K562 (cell line): ENCODE measurements around the gene ANO2. TPM values are rescaled to one million over a fixed set of nuclear protein-coding genes. Genes with fewer than 3 reads are reported as not detected.

Source experiments
- ATAC-seq: fragments of 200-7000 bp; cut with Tn5 transposase; 3 replicates; pipeline ENCODE4 v1.9.1; 2020; ENCODE audit warnings: moderate library complexity
- BruUV-seq: library from RNA; stranded (reverse); fragments of 400-500 nt; replicated peaks from 2 replicates; lab custom pipeline; 2021; lab: Mats Ljungman, UMichigan
- CTCF ChIA-PET: fragments of 300-600 bp; formaldehyde crosslinking; extraction: SDS; loops from one replicate; lab custom pipeline; 2021; ENCODE audit warnings: low intra/inter-chr PET ratio; lab: Yijun Ruan, JAX
- POLR2A ChIA-PET: fragments of 300-600, 350-650 bp; sonication (Branson Sonifier 250); formaldehyde crosslinking; extraction: SDS; loops from one replicate; lab custom pipeline; 2021; ENCODE audit warnings: antibody characterized with exemption, inconsistent platforms; lab: Yijun Ruan, JAX
- DNase-seq, 4 experiments: peaks; one replicate each; pipeline versions ENCODE4 v3.0.0 to v3.0.0-alpha.2; 2011 to 2018; ENCODE audit warnings: low spot score in 3 of 4, mixed read lengths in 3 of 4; ENCODE audit errors: extremely low read depth in 1 of 4
- FAIRE-seq: peaks from 2 replicates; lab custom pipeline; 2011; peaks lifted over from hg19 to GRCh38; lab: Jason Lieb, UNC
- H2AFZ ChIP-seq: 2 replicates; pipeline ENCODE4 v1.6.0; 2011; ENCODE audit warnings: low read depth, low read length, control low read depth, inconsistent platforms
- H3K27ac ChIP-seq: fragments of 200-600 bp; 3 replicates; pipeline ENCODE4 v1.8.0; 2011; ENCODE audit warnings: low read depth, mild to moderate bottlenecking, control low read depth, inconsistent platforms, low read length, moderate library complexity, mixed read lengths; ENCODE audit errors: extremely low read depth
- H3K27me3 ChIP-seq, 2 experiments: fragments of 300-600 bp in 1 of 2; 2 replicates in 1 of 2; 3 replicates in 1 of 2; pipeline versions ENCODE4 v1.6.0 to v1.8.0; 2011; ENCODE audit warnings: inconsistent platforms in 2 of 2, low read length in 2 of 2, mild to moderate bottlenecking in 1 of 2, mixed read lengths in 1 of 2, moderate library complexity in 1 of 2; ENCODE audit not compliant: control insufficient read depth in 2 of 2, insufficient read depth in 2 of 2
- H3K36me3 ChIP-seq: fragments of 300-600 bp; 3 replicates; pipeline ENCODE4 v1.8.0; 2011; ENCODE audit warnings: mild to moderate bottlenecking, low read length, inconsistent platforms; ENCODE audit not compliant: control insufficient read depth, insufficient read depth
- H3K4me1 ChIP-seq, 2 experiments: fragments of 200-600 bp in 1 of 2; replicated peaks in 1 of 2; 2 replicates in 1 of 2; 3 replicates in 1 of 2; pipeline versions ENCODE4 v1.5.1 to v1.8.0; 2011; ENCODE audit warnings: inconsistent platforms in 2 of 2, low read length in 2 of 2, mild to moderate bottlenecking in 1 of 2, mixed read lengths in 1 of 2, moderate library complexity in 1 of 2; ENCODE audit not compliant: control insufficient read depth in 2 of 2, insufficient read depth in 2 of 2
- H3K4me2 ChIP-seq: 2 replicates; pipeline ENCODE4 v1.6.1; 2011; ENCODE audit warnings: low read length, control low read depth, inconsistent platforms, mixed read lengths; ENCODE audit not compliant: insufficient read depth
- H3K4me3 ChIP-seq: fragments of 200-600 bp; sonication (generic), shearing (Covaris generic); 2 replicates; pipeline ENCODE4 v1.5.1; 2016; ENCODE audit warnings: control low read depth, inconsistent platforms
- H3K79me2 ChIP-seq: fragments of 200-600 bp; 3 replicates; pipeline ENCODE4 v1.8.0; 2011; ENCODE audit warnings: low read length, inconsistent platforms; ENCODE audit not compliant: control insufficient read depth, insufficient read depth
- H3K9ac ChIP-seq, 2 experiments: 2 replicates each; pipeline versions ENCODE4 v1.6.0 to v1.6.1; 2011; ENCODE audit warnings: low read depth in 2 of 2, low read length in 2 of 2, control low read depth in 1 of 2, inconsistent platforms in 1 of 2, mild to moderate bottlenecking in 1 of 2, mixed read lengths in 1 of 2; ENCODE audit not compliant: insufficient read depth in 1 of 2
- H3K9me1 ChIP-seq: one replicate; pipeline ENCODE4 v1.6.0; 2011; ENCODE audit warnings: inconsistent platforms, mild to moderate bottlenecking, low read length, moderate library complexity; ENCODE audit not compliant: control insufficient read depth, insufficient read depth
- H3K9me3 ChIP-seq: replicated peaks from 2 replicates; pipeline ENCODE4 v1.5.1; 2011; ENCODE audit warnings: low read depth, low read length, inconsistent platforms; ENCODE audit not compliant: control insufficient read depth, insufficient read depth
- H4K20me1 ChIP-seq: replicated peaks from 2 replicates; pipeline ENCODE4 v1.6.1; 2011; ENCODE audit warnings: low read length, inconsistent platforms, mixed read lengths; ENCODE audit not compliant: control insufficient read depth, insufficient read depth
- BHLHE40 ChIP-seq: IDR thresholded peaks from 2 replicates; pipeline ENCODE4 v1.6.1; 2011; ENCODE audit warnings: low read length, improper control_type of control experiment
- DNMT1 ChIP-seq: fragments of 450-650 bp; IDR thresholded peaks from 2 replicates; pipeline ENCODE4 v1.6.1; 2016; ENCODE audit warnings: antibody characterized with exemption, mild to moderate bottlenecking
- ILK ChIP-seq: fragments of 450-650 bp; IDR thresholded peaks from 2 replicates; pipeline ENCODE4 v1.6.1; 2016; ENCODE audit warnings: missing genetic modification characterization, low read depth, mild to moderate bottlenecking, missing compliant biosample characterization, moderate library complexity, borderline replicate concordance
- MEF2A ChIP-seq: IDR thresholded peaks from 2 replicates; pipeline ENCODE4 v1.6.1; 2011; ENCODE audit warnings: low read depth, mild to moderate bottlenecking, low read length, moderate library complexity; ENCODE audit not compliant: control insufficient read depth
- MYC ChIP-seq, 2 experiments: fragments of 250-450 bp in 1 of 2; sonication (Bioruptor Pico) in 1 of 2; IDR thresholded peaks; 2 replicates each; pipeline versions ENCODE4 v1.5.1 to v1.6.1; 2012 to 2021; ENCODE audit warnings: low read depth in 2 of 2, borderline replicate concordance in 1 of 2, improper control_type of control experiment in 1 of 2, low read length in 1 of 2, mild to moderate bottlenecking in 1 of 2, moderate library complexity in 1 of 2
- NFXL1 ChIP-seq: fragments of 450-650 bp; formaldehyde crosslinking; IDR thresholded peaks from 2 replicates; pipeline ENCODE4 v1.4.0; 2021; ENCODE audit warnings: mild to moderate bottlenecking
- PHTF2 ChIP-seq: fragments of 250-450 bp; sonication (Bioruptor Pico); IDR thresholded peaks from 2 replicates; pipeline ENCODE4 v1.5.0; 2021; ENCODE audit warnings: mild to moderate bottlenecking
- PKNOX1 ChIP-seq: fragments of 450-650 bp; IDR thresholded peaks from 2 replicates; pipeline ENCODE4 v1.6.1; 2016
- POU5F1 ChIP-seq: fragments of 150-350 bp; IDR thresholded peaks from 2 replicates; pipeline ENCODE4 v1.6.1; 2014; ENCODE audit warnings: borderline replicate concordance, low read length, low read depth, mild to moderate bottlenecking; ENCODE audit not compliant: partially characterized antibody
- TRIM28 ChIP-seq: fragments of 450-650 bp; IDR thresholded peaks from 2 replicates; pipeline ENCODE4 v1.6.1; 2017
- TSC22D4 ChIP-seq: fragments of 450-650 bp; IDR thresholded peaks from 2 replicates; pipeline ENCODE4 v1.6.1; 2016; ENCODE audit warnings: missing genetic modification characterization, missing biosample characterization, control low read depth
- ZNF316 ChIP-seq: fragments of 450-650 bp; IDR thresholded peaks from 2 replicates; pipeline ENCODE4 v1.6.1; 2016
- WGBS: fragments of 100-300 bp; shearing (Covaris generic); methylation state at CpG from one replicate; pipeline ENCODE4 v1.1.6; 2016; ENCODE audit warnings: low coverage, mixed read lengths; ENCODE audit not compliant: insufficient coverage; ENCODE audit errors: missing lambda C conversion rate; 5-methylcytosine and 5-hydroxymethylcytosine counted together
- in situ Hi-C: fragments of 300-500 bp; cut with MboI; formaldehyde crosslinking; loops from 4 replicates; pipeline ENCODE4 v1.15.0; 2018; ENCODE audit warnings: inconsistent platforms, mixed read lengths
- intact Hi-C: fragments of 100-400 bp; cut with micrococcal nuclease; formaldehyde crosslinking; loops from 2 replicates; pipeline ENCODE4 v1.14.2; 2022
- polyA plus RNA-seq, 8 experiments: library from polyadenylated mRNA; depleted of rRNA in 4 of 8; stranded (reverse) in 5 of 8; unstranded in 3 of 8; fragments of >200 nt; fragmentation: Nextera tagmentation in 2 of 8; fragmentation: Illumina TruSeq in 1 of 8; extraction: Ambion mirVana in 2 of 8; extraction: Trizol in 1 of 8; gene quantifications; 2 replicates each; pipeline versions ENCODE4 v1.2.1 to v1.2.3, GENCODE V29; 2011 to 2014; ENCODE audit warnings: inconsistent platforms in 1 of 8, missing spikeins in 1 of 8
- total RNA-seq, 7 experiments: library from RNA; depleted of rRNA in 6 of 7; stranded (reverse); fragments of >200 nt in 6 of 7; fragmentation: Illumina TruSeq in 2 of 7; extraction: Trizol in 2 of 7; gene quantifications; 2 replicates each; pipeline versions ENCODE4 v1.2.1 to v1.2.3, GENCODE V29; 2011 to 2021; ENCODE audit warnings: low replicate concordance in 1 of 7

ANO2 gene
- total and polyA plus RNA-seq, 9 of the 15 experiments (the other 6 are each of a cell fraction or from before 2014, with no cell fraction given), result 0.64 TPM; not detected in 8

- TF ChIP-seq MYC (IDR thresholded peaks at IDR 0.05; ENCODE audit: low read depth, low read length), result no peak
- TF ChIP-seq MYC (CRISPR knock-in tag; IDR thresholded peaks at IDR 0.05; ENCODE audit: borderline replicate concordance, low read depth), result no peak
- TF ChIP-seq POU5F1, result no peak
- no peak for TF ChIP-seq ZNF316
- no peak for TF ChIP-seq NFXL1 (CRISPR knock-in tag)
- TF ChIP-seq PHTF2 (CRISPR knock-in tag), result no peak
- no peak for TF ChIP-seq ILK (tag)
Observed at GRCh38 chr12:5533368-5533767, 411.7 kb downstream of the ANO2 start (continued).

- TF ChIP-seq MEF2A, result no peak
- no peak for TF ChIP-seq TRIM28
- TF ChIP-seq TSC22D4 (tag), result no peak
- TF ChIP-seq BHLHE40, result no peak
- TF ChIP-seq PKNOX1, result no peak
- no peak for TF ChIP-seq DNMT1
- DNase-seq (no peak), ATAC-seq (no peak), FAIRE-seq (no peak)
- Histone ChIP-seq H3K4me3 (no peak overlapping the region), H3K4me1 (no peaks in the 10 kb centered on the region; a peak in 1 of 5 replicates), H3K79me2 (no peaks in the 10 kb centered on the region), H2AFZ (no peak overlapping the region), H3K9me1 (no peaks in the 10 kb centered on the region), H3K9ac (no peak overlapping the region), H3K36me3 (no peaks in the 10 kb centered on the region), H3K27me3 (peaks cover 0 to 35% of the 10 kb centered on the region in 2 experiments; a peak in 2 of 5 replicates), H4K20me1 (no peaks in the 10 kb centered on the region), H3K27ac (no peak overlapping the region), H3K4me2 (no peak overlapping the region), H3K9me3 (no peaks in the 10 kb centered on the region)
- ChIA-PET CTCF (no interaction called here), POLR2A (interaction anchor here (1.4 kb wide), 1 partner anchor 13 kb away, joined by 3 read pairs; no protein-coding TSS in a partner anchor)
- in situ Hi-C loops (no loop called here), intact Hi-C loops (no loop called here)
- WGBS, result 2% methylated on average over 4 of the region's 4 CpGs
- BruUV-seq, result no TSS peak
Observed at GRCh38 chr12:5525783-5526367, 419.2 kb downstream of the ANO2 start.
